GM12873 (cell line): ENCODE measurements around the gene CLEC18C.

Source experiments
- TF ChIP-seq, protein P1 (sequence below): IDR thresholded peaks from 2 replicates; pipeline ENCODE4 v1.5.1; 2012; ENCODE audit warnings: low read depth, mild to moderate bottlenecking, moderate library complexity, low read length, control low read depth; ENCODE audit not compliant: insufficient read depth; ENCODE audit errors: missing control alignments

Gene CLEC18C

DNA sequence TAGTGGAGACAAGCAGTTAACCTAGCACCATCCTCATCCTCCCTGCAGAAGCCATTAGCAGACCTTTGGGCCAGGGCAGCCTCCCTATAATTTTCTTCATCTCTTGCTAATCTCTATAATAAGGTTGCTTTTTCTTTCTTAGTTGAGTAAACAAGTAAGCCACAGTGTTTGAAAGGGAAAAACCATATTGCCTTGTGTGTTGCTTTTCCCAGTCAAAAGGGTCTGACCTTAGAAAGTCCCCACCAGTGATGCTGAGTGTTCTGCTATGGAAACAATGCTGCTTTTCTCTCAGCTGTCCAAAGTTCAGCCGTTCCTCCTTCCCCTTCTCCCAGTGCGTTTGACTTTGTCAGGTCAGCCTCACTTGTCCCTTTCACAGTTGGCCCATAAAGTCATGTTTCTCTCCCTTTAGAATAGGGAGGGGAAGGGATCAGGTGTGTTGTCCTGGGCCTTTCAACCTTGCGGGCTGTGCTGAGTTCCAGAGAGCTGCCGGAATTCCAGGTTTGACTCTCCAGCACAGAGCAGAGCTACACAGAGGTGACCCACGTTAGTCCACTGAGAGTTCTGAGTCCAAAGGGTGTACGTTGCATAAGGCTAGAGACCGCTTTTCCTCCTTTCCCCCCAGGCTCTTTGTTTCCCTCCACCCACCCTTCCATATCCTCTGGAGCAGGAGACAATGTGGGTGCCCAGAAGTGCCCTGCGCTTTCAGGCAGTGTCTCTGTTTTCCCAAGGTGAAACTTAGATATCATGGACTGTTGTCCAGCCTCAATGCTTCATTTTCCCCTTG, 15.9 kb upstream of the CLEC18C start:
- TF ChIP-seq, protein P1, sequence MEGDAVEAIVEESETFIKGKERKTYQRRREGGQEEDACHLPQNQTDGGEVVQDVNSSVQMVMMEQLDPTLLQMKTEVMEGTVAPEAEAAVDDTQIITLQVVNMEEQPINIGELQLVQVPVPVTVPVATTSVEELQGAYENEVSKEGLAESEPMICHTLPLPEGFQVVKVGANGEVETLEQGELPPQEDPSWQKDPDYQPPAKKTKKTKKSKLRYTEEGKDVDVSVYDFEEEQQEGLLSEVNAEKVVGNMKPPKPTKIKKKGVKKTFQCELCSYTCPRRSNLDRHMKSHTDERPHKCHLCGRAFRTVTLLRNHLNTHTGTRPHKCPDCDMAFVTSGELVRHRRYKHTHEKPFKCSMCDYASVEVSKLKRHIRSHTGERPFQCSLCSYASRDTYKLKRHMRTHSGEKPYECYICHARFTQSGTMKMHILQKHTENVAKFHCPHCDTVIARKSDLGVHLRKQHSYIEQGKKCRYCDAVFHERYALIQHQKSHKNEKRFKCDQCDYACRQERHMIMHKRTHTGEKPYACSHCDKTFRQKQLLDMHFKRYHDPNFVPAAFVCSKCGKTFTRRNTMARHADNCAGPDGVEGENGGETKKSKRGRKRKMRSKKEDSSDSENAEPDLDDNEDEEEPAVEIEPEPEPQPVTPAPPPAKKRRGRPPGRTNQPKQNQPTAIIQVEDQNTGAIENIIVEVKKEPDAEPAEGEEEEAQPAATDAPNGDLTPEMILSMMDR, result no peak

DNA sequence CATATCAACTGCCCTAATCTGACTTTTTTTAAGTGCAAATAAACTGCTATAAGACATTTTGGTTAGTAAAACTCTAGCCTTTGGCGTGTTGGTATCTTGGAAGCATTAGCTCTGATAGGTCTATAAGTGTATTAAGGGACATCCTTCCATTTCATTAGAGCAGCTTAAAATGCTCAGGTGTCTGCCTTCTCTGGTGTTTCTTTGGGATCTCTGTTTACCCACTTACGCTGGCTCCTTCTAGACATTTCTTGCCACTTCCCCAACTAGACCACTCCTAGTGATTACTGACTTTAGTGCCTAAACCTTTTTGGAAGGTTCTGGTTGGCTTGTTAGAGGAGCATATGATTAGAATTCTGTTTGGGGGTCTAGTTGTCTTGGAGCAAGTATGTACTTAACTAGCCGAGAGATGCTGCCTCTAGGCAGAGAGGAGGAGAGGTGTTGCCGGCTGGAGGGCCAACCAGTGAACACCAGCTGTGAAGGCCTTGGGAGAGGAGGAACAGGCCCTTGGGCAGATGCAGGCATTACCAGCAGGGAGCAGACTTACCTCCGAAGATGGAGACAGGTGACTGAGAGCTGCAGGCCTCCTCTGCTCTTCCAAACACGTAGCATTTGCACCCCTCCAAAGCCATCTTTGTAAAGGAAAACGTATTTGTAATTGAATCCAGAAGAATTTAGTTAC, 15.2 kb upstream of the CLEC18C start:
- TF ChIP-seq, protein P1, result no peak

DNA sequence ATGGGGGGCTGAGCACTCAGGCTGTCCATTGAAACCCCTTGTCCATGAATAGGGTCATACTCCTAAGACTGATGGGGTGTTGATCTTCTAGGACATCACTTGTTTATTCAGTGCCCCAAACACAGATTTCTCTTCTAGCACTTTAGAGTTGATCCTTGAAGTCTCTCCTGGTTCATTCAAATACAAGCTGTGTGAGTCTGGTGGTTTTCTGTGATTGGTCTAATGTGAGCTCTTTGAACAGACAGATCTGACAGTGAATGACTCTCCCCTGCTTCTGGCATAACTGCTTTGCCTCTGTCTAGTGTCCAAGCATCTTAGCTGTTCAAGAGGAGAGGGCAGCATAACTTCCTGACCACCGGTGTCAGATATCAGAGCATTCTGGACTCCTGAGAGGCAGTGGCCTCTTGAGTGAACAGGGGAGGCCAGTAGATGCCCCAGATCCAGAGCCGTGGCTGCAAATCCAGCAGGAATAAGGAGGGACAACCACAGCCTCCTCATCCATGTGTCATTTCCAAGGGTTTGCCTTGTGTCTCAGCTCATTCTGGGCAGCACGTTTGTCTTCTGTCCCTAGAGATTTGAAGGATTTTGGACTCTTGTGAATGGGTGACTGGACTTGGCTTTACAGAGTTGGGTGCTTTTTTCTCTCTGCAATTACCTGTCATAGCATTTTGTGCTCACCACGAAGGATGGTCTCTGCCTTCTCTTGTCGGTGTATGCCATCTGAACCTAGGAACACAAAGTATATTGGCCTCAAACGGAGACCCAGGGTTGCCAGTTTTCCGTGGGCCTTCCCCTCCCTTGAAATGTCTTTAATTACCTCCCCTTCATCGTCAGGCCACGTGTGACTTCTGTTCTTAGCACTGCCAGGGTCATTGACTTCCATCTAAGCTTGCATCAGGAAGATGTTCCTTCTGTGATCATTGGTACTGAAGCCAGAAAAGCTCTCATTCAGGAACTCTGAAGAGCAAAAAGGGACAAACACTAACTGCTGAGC, 13.9 kb upstream of the CLEC18C start:
- TF ChIP-seq, protein P1, result no peak

DNA sequence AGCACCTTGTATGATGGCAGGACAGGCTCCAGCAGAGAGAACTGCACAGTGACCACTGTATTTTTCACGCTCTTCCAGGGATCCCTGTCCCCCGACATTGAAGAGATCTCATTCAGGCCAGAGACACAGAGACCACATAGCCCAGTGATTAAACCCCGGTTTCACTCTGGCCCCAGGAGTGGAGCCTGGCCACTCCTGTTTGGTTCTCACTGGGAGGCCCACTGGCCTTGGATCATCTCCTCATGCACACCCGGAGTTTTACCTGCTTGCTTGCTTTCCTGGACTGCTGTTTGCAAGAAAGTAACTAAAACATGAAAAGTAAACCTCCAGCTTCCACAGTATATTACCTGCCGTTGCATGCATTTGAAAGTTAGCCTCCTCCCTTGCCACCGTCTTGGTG, 13.2 kb upstream of the CLEC18C start:
- TF ChIP-seq, protein P1, result no peak

DNA sequence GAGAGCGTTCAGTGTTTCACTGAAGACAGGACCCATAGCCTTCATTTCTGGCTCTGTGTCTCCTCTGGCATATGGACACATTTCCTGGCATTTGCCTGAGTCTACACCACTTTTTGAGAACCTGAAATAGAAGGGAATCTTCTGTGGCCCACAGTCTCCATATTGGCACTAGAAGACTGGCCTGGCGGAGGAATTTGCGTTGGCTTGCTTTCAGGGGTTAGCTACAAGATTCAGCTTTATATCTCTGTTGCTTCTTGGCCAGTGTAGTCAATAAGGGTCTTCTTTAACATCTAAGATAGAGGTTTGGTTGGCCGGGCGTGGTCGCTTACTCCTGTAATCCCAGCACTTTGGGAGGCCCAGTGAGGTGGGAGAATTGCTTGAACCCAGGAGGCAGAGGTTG, 12.8 kb upstream of the CLEC18C start:
- TF ChIP-seq, protein P1, result no peak

DNA sequence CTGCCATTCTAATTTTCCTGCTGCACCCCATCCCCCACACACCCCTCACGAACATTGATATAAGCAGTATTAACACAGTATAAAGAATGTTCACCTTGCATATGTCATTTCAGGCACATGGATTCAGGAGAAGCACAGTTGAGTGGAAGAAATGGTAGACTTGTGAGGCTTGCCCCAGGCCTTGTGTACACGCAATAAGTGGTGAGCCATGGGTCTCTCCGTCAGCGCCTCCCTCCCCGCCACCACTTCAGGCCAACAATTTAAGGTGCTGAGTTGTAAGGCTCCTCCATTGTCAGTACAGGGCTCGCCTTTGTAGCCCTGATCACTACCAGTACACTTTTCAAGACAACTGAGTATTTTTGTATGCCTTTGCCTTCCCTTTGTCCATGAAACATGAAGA, 12.2 kb upstream of the CLEC18C start:
- TF ChIP-seq, protein P1, result no peak

DNA sequence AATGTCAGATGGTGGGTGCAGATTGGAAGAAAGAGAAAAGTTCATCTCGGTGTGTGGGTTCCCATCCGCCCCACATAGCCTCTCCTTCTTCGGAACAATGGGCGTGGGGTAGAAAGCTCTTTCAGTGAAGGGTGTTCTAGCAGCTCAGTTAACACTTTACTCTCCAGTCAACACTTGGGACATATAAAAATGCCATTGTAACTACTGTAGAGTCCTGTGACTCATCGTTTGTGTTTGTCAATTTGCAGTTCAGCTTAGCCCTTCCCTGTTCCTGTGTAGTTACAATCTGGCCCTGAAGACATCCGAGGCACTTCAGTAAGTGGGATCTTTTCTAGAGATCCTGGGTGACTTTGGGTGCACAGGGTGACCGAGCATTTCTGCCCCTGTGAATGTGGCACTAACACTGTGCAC, 11.5 kb upstream of the CLEC18C start:
- TF ChIP-seq, protein P1, result no peak
